ENCODE data around the gene MDK. TPM values are rescaled to one million over a fixed set of nuclear protein-coding genes. Genes with fewer than 3 reads are reported as not detected.

The MDK gene
- total RNA-seq, 1 donor: 1.5 TPM

- Histone ChIP-seq H3K9me3 (ENCODE audit: low read depth, low read length) (no peaks in the 10 kb centered on the region), H3K4me1 (ENCODE audit: insufficient read depth, low read length) (peaks cover 98% of the 10 kb centered on the region), H3K27me3 (ENCODE audit: insufficient read depth, low read length) (no peaks in the 10 kb centered on the region), H3K4me3 (ENCODE audit: low read length) (no peak overlapping the region)
Measured at GRCh38 chr11:46342239-46342638, 39.2 kb upstream of the MDK start.

GRCh38 chr11:46343520-46343919, 37.9 kb upstream of the MDK start:
- no peaks in the 10 kb centered on the region for H3K9me3 ChIP-seq (ENCODE audit: low read depth, low read length)
- peaks cover 94% of the 10 kb centered on the region for H3K4me1 ChIP-seq (ENCODE audit: insufficient read depth, low read length)
- H3K4me3 ChIP-seq (ENCODE audit: low read length): no peak overlapping the region
- H3K27me3 ChIP-seq (ENCODE audit: insufficient read depth, low read length): no peaks in the 10 kb centered on the region

GRCh38 chr11:46345131-46345597, 36.3 kb upstream of the MDK start:
- Histone ChIP-seq H3K27me3 (ENCODE audit: insufficient read depth, low read length) (no peaks in the 10 kb centered on the region), H3K9me3 (ENCODE audit: low read depth, low read length) (no peaks in the 10 kb centered on the region), H3K4me3 (ENCODE audit: low read length) (peak overlapping the region; percentile 86), H3K4me1 (ENCODE audit: insufficient read depth, low read length) (peaks cover 94% of the 10 kb centered on the region)

DNA sequence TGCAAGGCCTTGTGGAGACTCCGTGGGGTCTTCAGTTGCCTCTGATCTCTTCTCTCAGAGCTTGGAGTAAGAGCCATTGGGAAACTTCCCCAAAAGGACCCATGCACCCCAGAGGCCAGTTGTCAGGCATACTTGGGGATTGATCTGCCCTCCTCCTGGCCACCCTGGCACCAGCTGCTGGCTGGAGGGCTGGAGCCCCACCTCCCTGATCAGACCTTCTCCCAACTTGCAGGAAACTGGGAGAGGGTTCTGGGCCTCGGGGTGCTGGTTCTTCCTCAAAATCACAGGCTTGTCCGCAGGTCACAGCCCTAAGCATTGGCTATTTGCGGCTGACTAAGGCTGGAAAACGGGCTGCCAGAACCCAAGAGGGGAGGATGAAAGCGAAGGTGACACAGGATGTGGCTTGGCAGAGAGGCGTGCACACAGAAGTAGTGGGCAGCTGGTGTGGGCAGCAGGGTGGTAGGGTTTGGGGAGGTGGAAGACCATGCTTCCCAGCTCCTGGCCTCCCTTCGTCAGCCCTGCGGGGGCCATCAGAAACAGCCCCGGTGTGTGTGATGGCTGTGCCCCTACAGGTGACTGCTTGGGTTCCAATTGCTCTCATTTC, 35.5 kb upstream of the MDK start:
- Histone ChIP-seq H3K9me3 (ENCODE audit: low read depth, low read length) (no peaks in the 10 kb centered on the region), H3K27me3 (ENCODE audit: insufficient read depth, low read length) (no peaks in the 10 kb centered on the region), H3K4me3 (ENCODE audit: low read length) (peak overlapping the region; percentile 86), H3K4me1 (ENCODE audit: insufficient read depth, low read length) (peaks cover 93% of the 10 kb centered on the region)

DNA sequence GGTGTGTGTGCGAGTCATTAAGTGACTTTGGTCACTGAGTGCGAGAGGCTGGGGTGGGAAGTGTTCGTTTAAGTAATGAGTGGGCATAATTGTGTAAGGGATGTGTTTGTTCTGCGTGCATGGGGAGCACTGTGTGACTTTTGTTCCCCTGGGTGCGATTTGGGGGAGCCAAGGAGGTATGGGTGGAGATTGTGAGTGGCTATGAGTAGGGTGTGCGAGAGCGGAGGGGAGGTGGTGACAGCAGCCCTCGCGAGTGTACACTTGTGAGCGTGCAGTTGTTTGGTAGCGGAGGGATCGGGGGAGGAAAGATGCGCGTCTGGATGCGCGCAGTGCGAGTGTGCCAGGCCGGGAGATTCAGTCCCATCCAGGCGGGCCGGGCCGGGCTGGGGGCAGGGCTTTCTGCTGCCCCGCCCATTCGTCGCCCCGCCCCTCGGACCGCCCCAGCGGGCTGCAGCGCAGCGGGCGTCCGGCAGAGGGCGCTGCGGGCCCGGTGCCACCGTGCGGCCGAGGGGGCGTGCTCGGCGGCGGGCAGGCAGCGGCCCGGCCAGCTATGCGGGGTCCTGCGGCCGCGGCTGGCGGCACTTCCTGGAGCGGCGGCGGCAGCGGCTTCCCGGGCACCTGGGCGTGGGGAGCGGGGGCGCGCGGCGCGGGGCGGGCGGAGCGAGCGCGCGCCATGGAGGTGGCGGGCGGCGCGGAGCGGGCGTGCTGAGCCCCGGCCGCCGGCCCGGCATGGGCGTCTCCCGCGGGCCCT, 34.4 kb upstream of the MDK start, which contains the start of gene DGKZ:
Gene DGKZ (plus strand): TSS at position 578 of the 751 bp plus-strand sequence. CDS start 197 bp downstream, outside the sequence.
- peaks cover 93% of the 10 kb centered on the region for H3K4me1 ChIP-seq (ENCODE audit: insufficient read depth, low read length)
- H3K27me3 ChIP-seq (ENCODE audit: insufficient read depth, low read length): no peaks in the 10 kb centered on the region
- peak within 1 kb of the TSS; percentile 86 for H3K4me3 ChIP-seq (ENCODE audit: low read length)
- no peaks in the 10 kb centered on the region for H3K9me3 ChIP-seq (ENCODE audit: low read depth, low read length)

- no peaks in the 10 kb centered on the region for H3K27me3 ChIP-seq (ENCODE audit: insufficient read depth, low read length)
- H3K4me1 ChIP-seq (ENCODE audit: insufficient read depth, low read length): peaks cover 93% of the 10 kb centered on the region
- no peaks in the 10 kb centered on the region for H3K9me3 ChIP-seq (ENCODE audit: low read depth, low read length)
- peak overlapping the region; percentile 72 for H3K4me3 ChIP-seq (ENCODE audit: low read length)
Measured at GRCh38 chr11:46347637-46348311, 33.7 kb upstream of the MDK start.

DNA sequence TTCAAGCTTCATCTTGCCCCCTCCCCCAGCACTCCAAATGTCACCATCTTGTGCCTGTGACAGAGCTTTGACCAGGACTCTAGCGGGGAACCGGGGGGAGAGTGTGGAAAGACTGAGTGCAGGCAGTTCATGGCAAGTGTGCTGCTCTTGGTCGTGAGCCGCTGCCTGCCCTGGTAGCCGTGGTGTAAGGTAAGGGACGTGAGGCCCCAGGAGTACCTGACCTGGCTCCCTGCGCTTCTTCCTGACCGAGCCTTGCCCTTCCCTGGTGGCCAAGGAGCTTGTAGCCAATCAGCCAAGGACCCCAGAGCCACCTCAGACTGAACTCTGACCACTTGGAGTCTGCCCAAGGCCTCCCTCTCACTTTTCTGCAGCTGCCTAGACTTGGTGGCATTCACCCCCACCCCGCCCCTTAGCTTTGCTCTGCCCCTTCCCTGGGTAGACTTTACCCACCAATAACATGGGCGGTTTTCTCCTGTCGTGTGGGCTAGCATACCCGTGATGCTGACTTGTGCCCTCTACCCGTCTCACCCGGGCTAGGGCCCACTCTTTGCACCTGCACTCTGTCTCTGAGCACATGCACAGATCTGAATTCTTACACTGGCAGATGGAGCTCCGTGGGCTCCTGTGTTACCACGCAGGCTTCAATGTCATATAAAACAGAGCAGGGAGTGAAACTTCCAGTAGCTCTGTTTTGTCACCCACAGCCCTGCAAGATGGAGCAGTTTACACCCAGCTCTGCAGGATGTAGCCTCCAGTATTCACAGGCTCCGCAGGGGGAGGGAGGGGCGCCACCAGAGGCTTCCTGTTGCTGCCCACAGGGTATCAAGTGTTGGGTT, 32.7 kb upstream of the MDK start:
- Histone ChIP-seq H3K27me3 (ENCODE audit: insufficient read depth, low read length) (no peaks in the 10 kb centered on the region), H3K9me3 (ENCODE audit: low read depth, low read length) (no peaks in the 10 kb centered on the region), H3K4me3 (ENCODE audit: low read length) (peak overlapping the region; percentile 72), H3K4me1 (ENCODE audit: insufficient read depth, low read length) (peaks cover 93% of the 10 kb centered on the region)

DNA sequence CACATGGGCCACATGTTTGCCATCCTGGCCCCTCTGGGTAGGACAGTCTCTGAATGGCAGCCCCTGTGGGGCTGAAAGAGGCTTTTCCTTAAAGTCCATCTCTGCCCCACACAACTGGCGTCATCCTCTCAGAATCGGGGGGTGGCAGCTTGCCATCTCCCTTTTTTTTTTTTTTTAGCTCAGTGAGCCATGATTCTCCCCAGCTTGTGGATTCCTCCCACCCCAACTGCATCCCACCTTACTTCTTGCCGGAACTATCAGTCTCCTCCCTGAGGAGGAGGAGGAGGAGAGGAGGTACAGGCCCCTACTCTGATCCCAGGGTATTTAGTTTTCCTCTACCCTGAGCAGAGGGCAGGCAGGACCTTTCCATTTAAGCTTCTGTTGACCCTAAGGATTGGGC, 30.8 kb upstream of the MDK start:
- Histone ChIP-seq H3K4me1 (ENCODE audit: insufficient read depth, low read length) (peaks cover 87% of the 10 kb centered on the region), H3K9me3 (ENCODE audit: low read depth, low read length) (no peaks in the 10 kb centered on the region), H3K4me3 (ENCODE audit: low read length) (no peak overlapping the region), H3K27me3 (ENCODE audit: insufficient read depth, low read length) (no peaks in the 10 kb centered on the region)

DNA sequence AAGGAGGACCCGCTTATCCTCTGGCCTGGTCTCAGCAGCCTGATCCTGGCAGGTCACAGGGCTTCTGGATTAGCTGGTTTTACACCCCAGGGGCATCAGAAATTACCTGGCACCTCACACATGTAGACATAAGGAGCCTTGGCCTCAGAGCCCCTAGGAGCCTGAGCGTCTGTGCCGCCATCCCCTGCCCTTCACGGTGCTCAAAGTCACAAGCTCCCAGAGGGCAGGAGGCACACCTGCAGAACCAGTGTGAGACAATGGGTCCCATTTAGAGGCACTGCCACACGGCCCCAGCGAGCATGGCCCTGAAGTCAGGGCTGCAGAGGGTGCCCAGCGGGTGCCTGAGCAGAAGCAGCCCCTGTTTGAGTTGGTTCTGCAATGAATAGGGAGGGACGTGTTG, 30.3 kb upstream of the MDK start:
- H3K9me3 ChIP-seq (ENCODE audit: low read depth, low read length): no peaks in the 10 kb centered on the region
- no peak overlapping the region for H3K4me3 ChIP-seq (ENCODE audit: low read length)
- H3K4me1 ChIP-seq (ENCODE audit: insufficient read depth, low read length): peaks cover 87% of the 10 kb centered on the region
- H3K27me3 ChIP-seq (ENCODE audit: insufficient read depth, low read length): no peaks in the 10 kb centered on the region

- Histone ChIP-seq H3K9me3 (ENCODE audit: low read depth, low read length) (no peaks in the 10 kb centered on the region), H3K4me1 (ENCODE audit: insufficient read depth, low read length) (peaks cover 87% of the 10 kb centered on the region), H3K27me3 (ENCODE audit: insufficient read depth, low read length) (no peaks in the 10 kb centered on the region), H3K4me3 (ENCODE audit: low read length) (no peak overlapping the region)
Measured at GRCh38 chr11:46351606-46352005, 29.9 kb upstream of the MDK start.

- no peaks in the 10 kb centered on the region for H3K9me3 ChIP-seq (ENCODE audit: low read depth, low read length)
- H3K4me3 ChIP-seq (ENCODE audit: low read length): no peak overlapping the region
- no peaks in the 10 kb centered on the region for H3K27me3 ChIP-seq (ENCODE audit: insufficient read depth, low read length)
- H3K4me1 ChIP-seq (ENCODE audit: insufficient read depth, low read length): peaks cover 89% of the 10 kb centered on the region
Measured at GRCh38 chr11:46352063-46352841, 29.2 kb upstream of the MDK start.

- Histone ChIP-seq H3K4me1 (ENCODE audit: insufficient read depth, low read length) (peaks cover 91% of the 10 kb centered on the region), H3K4me3 (ENCODE audit: low read length) (no peak overlapping the region), H3K9me3 (ENCODE audit: low read depth, low read length) (no peaks in the 10 kb centered on the region), H3K27me3 (ENCODE audit: insufficient read depth, low read length) (no peaks in the 10 kb centered on the region)
Measured at GRCh38 chr11:46353698-46354097, 27.8 kb upstream of the MDK start.

DNA sequence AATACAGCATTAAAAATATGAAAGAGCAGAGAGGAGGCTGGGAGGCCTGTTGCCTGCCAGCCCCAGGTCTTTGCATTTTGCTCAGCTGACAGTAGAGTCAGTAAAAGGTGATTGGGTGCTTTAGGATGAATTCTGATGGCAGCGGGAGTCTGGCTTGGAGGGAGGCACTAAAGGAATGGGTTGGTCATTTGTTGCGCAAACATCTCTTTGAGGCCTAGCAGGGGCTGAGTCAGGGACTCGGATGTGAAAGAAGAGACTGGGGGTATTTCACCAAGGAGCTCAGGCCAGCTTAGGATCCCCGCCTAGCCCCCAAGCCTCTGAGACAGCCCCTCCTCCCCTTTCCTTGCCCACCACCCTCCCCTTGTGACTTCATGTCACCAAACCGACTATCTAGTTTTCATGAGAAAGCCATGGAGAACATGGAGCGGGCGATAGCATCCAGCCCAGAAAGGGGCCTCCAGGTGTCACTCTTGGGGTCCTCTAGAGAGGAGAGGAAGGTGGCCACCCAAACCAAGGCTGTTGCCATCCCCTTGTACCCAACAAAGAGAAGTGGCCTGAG, 24.5 kb upstream of the MDK start:
- Histone ChIP-seq H3K9me3 (ENCODE audit: low read depth, low read length) (no peaks in the 10 kb centered on the region), H3K27me3 (ENCODE audit: insufficient read depth, low read length) (no peaks in the 10 kb centered on the region), H3K4me1 (ENCODE audit: insufficient read depth, low read length) (peaks cover 83% of the 10 kb centered on the region), H3K4me3 (ENCODE audit: low read length) (no peak overlapping the region)

GRCh38 chr11:46357483-46357936, 24.0 kb upstream of the MDK start:
- H3K4me1 ChIP-seq (ENCODE audit: insufficient read depth, low read length): peaks cover 83% of the 10 kb centered on the region
- no peaks in the 10 kb centered on the region for H3K27me3 ChIP-seq (ENCODE audit: insufficient read depth, low read length)
- H3K9me3 ChIP-seq (ENCODE audit: low read depth, low read length): no peaks in the 10 kb centered on the region
- H3K4me3 ChIP-seq (ENCODE audit: low read length): no peak overlapping the region
